ENCODE measurements around the gene PALLD.

The PALLD gene

GRCh38 chr4:168565130-168565529 lies 68.3 kb downstream of the PALLD start:
- Histone ChIP-seq H3K27ac (ENCODE audit: poor library complexity, severe bottlenecking) (no peak overlapping the region), H3K4me3 (ENCODE audit: severe bottlenecking) (no peak overlapping the region), H3K36me3 (ENCODE audit: low read depth) (no peaks in the 10 kb centered on the region), H3K27me3 (ENCODE audit: insufficient read depth, poor library complexity, severe bottlenecking) (no peaks in the 10 kb centered on the region), H3K4me1 (ENCODE audit: insufficient read depth, poor library complexity, severe bottlenecking) (peaks cover 31% of the 10 kb centered on the region), H3K9me3 (ENCODE audit: severe bottlenecking) (no peaks in the 10 kb centered on the region)
- no peak for TF ChIP-seq CTCF (IDR thresholded peaks at IDR 0.05; ENCODE audit: poor library complexity, severe bottlenecking)
- no peak for DNase-seq (ENCODE audit: low spot score)
- ATAC-seq (ENCODE audit: low read depth) = no peak

GRCh38 chr4:168566726-168567125 lies 69.9 kb downstream of the PALLD start:
- H3K4me3 ChIP-seq (ENCODE audit: severe bottlenecking) = no peak overlapping the region
- DNase-seq (ENCODE audit: low spot score) (no peak), ATAC-seq (ENCODE audit: low read depth) (no peak)
- no peak overlapping the region for H3K27ac ChIP-seq (ENCODE audit: poor library complexity, severe bottlenecking)
- no peaks in the 10 kb centered on the region for H3K27me3 ChIP-seq (ENCODE audit: insufficient read depth, poor library complexity, severe bottlenecking)
- no peaks in the 10 kb centered on the region for H3K36me3 ChIP-seq (ENCODE audit: low read depth)
- H3K4me1 ChIP-seq (ENCODE audit: insufficient read depth, poor library complexity, severe bottlenecking) = peaks cover 15% of the 10 kb centered on the region
- TF ChIP-seq CTCF (IDR thresholded peaks at IDR 0.05; ENCODE audit: poor library complexity, severe bottlenecking) = no peak
- no peaks in the 10 kb centered on the region for H3K9me3 ChIP-seq (ENCODE audit: severe bottlenecking)

GRCh38 chr4:168569066-168569930 lies 72.4 kb downstream of the PALLD start:
- Histone ChIP-seq H3K4me3 (ENCODE audit: severe bottlenecking) (no peak overlapping the region), H3K4me1 (ENCODE audit: insufficient read depth, poor library complexity, severe bottlenecking) (peaks cover 8% of the 10 kb centered on the region), H3K27me3 (ENCODE audit: insufficient read depth, poor library complexity, severe bottlenecking) (no peaks in the 10 kb centered on the region), H3K27ac (ENCODE audit: poor library complexity, severe bottlenecking) (no peak overlapping the region), H3K36me3 (ENCODE audit: low read depth) (no peaks in the 10 kb centered on the region), H3K9me3 (ENCODE audit: severe bottlenecking) (no peaks in the 10 kb centered on the region)
- DNase-seq (ENCODE audit: low spot score) (no peak), ATAC-seq (ENCODE audit: low read depth) (peak; percentile 57)
- no peak for TF ChIP-seq CTCF (IDR thresholded peaks at IDR 0.05; ENCODE audit: poor library complexity, severe bottlenecking)

GRCh38 chr4:168569931-168570276 lies 73.1 kb downstream of the PALLD start:
- ATAC-seq (ENCODE audit: low read depth) (no peak), DNase-seq (ENCODE audit: low spot score) (no peak)
- TF ChIP-seq CTCF (IDR thresholded peaks at IDR 0.05; ENCODE audit: poor library complexity, severe bottlenecking) = no peak
- peaks cover 14% of the 10 kb centered on the region for H3K4me1 ChIP-seq (ENCODE audit: insufficient read depth, poor library complexity, severe bottlenecking)
- H3K36me3 ChIP-seq (ENCODE audit: low read depth) = no peaks in the 10 kb centered on the region
- no peaks in the 10 kb centered on the region for H3K9me3 ChIP-seq (ENCODE audit: severe bottlenecking)
- no peak overlapping the region for H3K27ac ChIP-seq (ENCODE audit: poor library complexity, severe bottlenecking)
- H3K4me3 ChIP-seq (ENCODE audit: severe bottlenecking) = no peak overlapping the region
- no peaks in the 10 kb centered on the region for H3K27me3 ChIP-seq (ENCODE audit: insufficient read depth, poor library complexity, severe bottlenecking)

DNA sequence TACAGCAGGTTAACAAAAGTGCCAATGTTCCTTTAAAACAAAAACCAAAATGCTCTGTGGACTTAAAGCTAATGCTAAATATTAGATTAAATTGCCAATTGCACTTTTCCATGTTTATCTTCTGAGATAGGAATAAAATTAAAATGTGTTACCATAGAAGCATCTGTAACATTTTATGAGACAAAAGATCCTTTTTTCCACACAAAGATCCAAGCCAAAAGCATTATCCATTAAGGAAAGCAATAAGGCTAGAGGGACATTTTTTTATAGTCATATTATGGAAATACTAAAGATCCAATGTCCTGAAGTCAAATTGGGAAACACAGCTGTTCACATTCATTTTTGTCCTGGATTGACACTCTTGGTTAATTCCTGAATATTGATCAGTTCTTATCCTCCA lies 73.6 kb downstream of the PALLD start:
- Histone ChIP-seq H3K4me1 (ENCODE audit: insufficient read depth, poor library complexity, severe bottlenecking) (peaks cover 18% of the 10 kb centered on the region), H3K36me3 (ENCODE audit: low read depth) (no peaks in the 10 kb centered on the region), H3K27me3 (ENCODE audit: insufficient read depth, poor library complexity, severe bottlenecking) (no peaks in the 10 kb centered on the region), H3K4me3 (ENCODE audit: severe bottlenecking) (no peak overlapping the region), H3K9me3 (ENCODE audit: severe bottlenecking) (no peaks in the 10 kb centered on the region), H3K27ac (ENCODE audit: poor library complexity, severe bottlenecking) (no peak overlapping the region)
- TF ChIP-seq CTCF (IDR thresholded peaks at IDR 0.05; ENCODE audit: poor library complexity, severe bottlenecking) = no peak
- ATAC-seq (ENCODE audit: low read depth) (no peak), DNase-seq (ENCODE audit: low spot score) (no peak)

All from RWPE2 (cell line).